SH-SY5Y (cell line): ENCODE data around the gene GJA3.

Experiments
- GATA2 ChIP-seq: IDR thresholded peaks from 2 replicates; pipeline ENCODE4 v1.6.1; 2011; ENCODE audit warnings: mild to moderate bottlenecking, low read depth, low read length
- GATA3 ChIP-seq: IDR thresholded peaks from 2 replicates; pipeline ENCODE4 v1.6.1; 2011; ENCODE audit warnings: low read depth, mild to moderate bottlenecking, low read length, moderate library complexity

GRCh38 chr13:20190481-20191310, 29.8 kb upstream of the GJA3 start:
- TF ChIP-seq GATA2 (no peak), GATA3 (no peak)
